Ascending aorta (tissue), 2 donors: ENCODE results near the gene ITGB3BP. TPM values are rescaled to one million over a fixed set of nuclear protein-coding genes. Genes with fewer than 3 reads are reported as not detected.

Experiments used
- DNase-seq, 2 donors: peaks; one replicate each; pipeline ENCODE4 v3.0.0-alpha.2; 2019; ENCODE audit warnings: low spot score in 2 of 2
- H3K27ac ChIP-seq, 2 donors: fragments of 200-600 bp; sonication (generic); one replicate each; pipeline ENCODE4 v1.5.1; 2016 to 2017; ENCODE audit warnings: mild to moderate bottlenecking in 1 of 2
- H3K27me3 ChIP-seq: fragments of 200-600 bp; sonication (generic); one replicate; pipeline ENCODE4 v1.5.1; 2017
- H3K36me3 ChIP-seq, 2 donors: fragments of 200-600 bp; sonication (generic); one replicate each; pipeline ENCODE4 v1.5.1; 2016
- H3K4me1 ChIP-seq, 2 donors: fragments of 200-600 bp; sonication (generic); one replicate each; pipeline ENCODE4 v1.5.1; 2016 to 2017; ENCODE audit warnings: mild to moderate bottlenecking in 1 of 2
- H3K4me3 ChIP-seq, 2 donors: fragments of 200-600 bp; sonication (generic); one replicate each; pipeline ENCODE4 v1.5.1; 2016 to 2017; ENCODE audit warnings: mild to moderate bottlenecking in 1 of 2
- H3K9me3 ChIP-seq, 2 donors: fragments of 200-600 bp; sonication (generic); one replicate each; pipeline ENCODE4 v1.5.1; 2016
- intact Hi-C: fragments of 100-400 bp; cut with DNase I; formaldehyde crosslinking; loops from one replicate; pipeline ENCODE4 v1.15.1; 2023
- total RNA-seq: library from RNA; depleted of rRNA; stranded (reverse); fragments of >200 nt; gene quantifications from one replicate; pipeline ENCODE4 v1.1.0, GENCODE V29; 2016
- TF ChIP-seq, protein P1 (sequence below), 3 experiments: fragments of 200-600 bp in 2 of 3; fragments of 450-650 bp in 1 of 3; sonication (generic) in 2 of 3; IDR thresholded peaks; one replicate each; pipeline ENCODE4 v1.5.1; 2016 to 2019; ENCODE audit warnings: antibody characterized with exemption in 3 of 3, mild to moderate bottlenecking in 1 of 3, moderate library complexity in 1 of 3

Gene ITGB3BP
- total RNA-seq, 1 donor from 2014 or later = 4.2 TPM

DNA sequence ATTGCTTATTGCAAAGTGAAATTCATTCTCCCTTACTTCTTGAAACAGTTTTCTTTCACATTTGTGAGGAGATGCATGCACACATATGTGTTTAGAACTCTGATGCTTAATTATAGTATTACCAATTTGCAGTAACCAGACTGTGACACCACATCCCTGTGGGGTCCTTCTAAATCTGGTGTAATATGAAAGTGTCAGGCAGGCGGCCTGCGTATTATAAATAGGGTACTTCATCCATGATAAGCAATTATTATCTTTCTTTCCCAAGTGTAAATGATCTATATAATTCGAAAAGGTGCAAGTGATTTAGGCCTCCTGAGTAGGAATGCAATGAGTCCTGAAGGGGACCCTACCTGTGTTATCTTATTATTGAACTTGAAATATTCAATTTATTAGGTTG is 1.2 kb upstream of the ITGB3BP start:
- intact Hi-C loops = no loop called here
- no peaks in the 10 kb centered on the region for H3K9me3 ChIP-seq
- peak overlapping the region; percentile 64 to 87 for H3K4me3 ChIP-seq
- peak overlapping the region in 1 of 2 donors; percentile 85 for H3K27ac ChIP-seq
- TF ChIP-seq, protein P1, sequence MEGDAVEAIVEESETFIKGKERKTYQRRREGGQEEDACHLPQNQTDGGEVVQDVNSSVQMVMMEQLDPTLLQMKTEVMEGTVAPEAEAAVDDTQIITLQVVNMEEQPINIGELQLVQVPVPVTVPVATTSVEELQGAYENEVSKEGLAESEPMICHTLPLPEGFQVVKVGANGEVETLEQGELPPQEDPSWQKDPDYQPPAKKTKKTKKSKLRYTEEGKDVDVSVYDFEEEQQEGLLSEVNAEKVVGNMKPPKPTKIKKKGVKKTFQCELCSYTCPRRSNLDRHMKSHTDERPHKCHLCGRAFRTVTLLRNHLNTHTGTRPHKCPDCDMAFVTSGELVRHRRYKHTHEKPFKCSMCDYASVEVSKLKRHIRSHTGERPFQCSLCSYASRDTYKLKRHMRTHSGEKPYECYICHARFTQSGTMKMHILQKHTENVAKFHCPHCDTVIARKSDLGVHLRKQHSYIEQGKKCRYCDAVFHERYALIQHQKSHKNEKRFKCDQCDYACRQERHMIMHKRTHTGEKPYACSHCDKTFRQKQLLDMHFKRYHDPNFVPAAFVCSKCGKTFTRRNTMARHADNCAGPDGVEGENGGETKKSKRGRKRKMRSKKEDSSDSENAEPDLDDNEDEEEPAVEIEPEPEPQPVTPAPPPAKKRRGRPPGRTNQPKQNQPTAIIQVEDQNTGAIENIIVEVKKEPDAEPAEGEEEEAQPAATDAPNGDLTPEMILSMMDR (IDR thresholded peaks at IDR 0.05) = no peak
- H3K4me1 ChIP-seq = peaks cover 2 to 12% of the 10 kb centered on the region in 2 donors
- no peaks in the 10 kb centered on the region for H3K27me3 ChIP-seq
- H3K36me3 ChIP-seq = peaks cover 0 to 7% of the 10 kb centered on the region in 2 donors
- no peak for DNase-seq

DNA sequence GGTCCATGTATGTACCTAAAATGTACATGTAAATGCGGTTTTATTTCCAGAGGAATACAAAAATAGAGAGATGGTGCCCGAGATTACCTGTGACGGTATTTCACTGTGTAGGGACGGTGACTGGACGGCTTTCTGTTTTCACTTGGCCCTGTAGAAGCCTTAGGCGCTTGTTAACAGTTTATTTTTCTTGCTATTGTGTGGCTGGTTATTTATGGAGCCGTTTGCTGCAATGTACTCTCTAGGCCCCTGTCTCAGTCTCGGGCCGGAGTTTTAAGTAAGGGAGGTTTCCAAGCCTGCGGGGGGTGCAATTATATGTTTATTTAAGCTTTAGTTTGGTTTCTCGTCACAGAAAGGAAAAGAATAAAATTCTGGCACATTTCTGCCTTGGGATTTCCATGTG is 713 bp upstream of the ITGB3BP start:
- intact Hi-C loops = no loop called here
- TF ChIP-seq, protein P1 (IDR thresholded peaks at IDR 0.05) = no peak

DNA sequence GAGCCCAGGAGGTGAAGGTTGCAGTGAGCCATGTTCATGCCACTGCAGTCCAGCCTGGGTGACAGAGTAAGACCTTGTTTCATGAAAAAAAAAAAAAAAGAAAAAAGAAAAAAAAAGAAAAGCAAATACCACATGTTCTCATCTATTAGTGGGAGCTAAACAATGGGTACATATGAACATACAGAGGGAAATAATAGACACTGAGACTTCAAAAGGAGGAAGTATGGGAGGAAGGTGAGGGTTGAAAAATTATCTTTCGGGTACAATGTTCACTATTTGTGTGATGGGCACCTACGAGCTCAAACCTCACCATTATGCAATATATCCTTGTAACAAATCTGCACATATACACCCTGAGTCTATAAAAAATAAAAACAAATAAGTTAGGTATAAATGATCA is 6.4 kb downstream of the ITGB3BP start:
- TF ChIP-seq, protein P1 (IDR thresholded peaks at IDR 0.05) = no peak
- Histone ChIP-seq H3K27me3 (no peaks in the 10 kb centered on the region), H3K9me3 (no peaks in the 10 kb centered on the region), H3K4me1 (no peaks in the 10 kb centered on the region), H3K4me3 (no peak overlapping the region), H3K36me3 (no peaks in the 10 kb centered on the region), H3K27ac (no peak overlapping the region)
- intact Hi-C loops = no loop called here
- no peak for DNase-seq

More for the DNA sequence above, 713 bp upstream of the ITGB3BP start:
- Histone ChIP-seq H3K36me3 (peaks cover 0 to 7% of the 10 kb centered on the region in 2 donors), H3K27ac (peak overlapping the region; percentile 85 to 92), H3K4me1 (peaks cover 2 to 12% of the 10 kb centered on the region in 2 donors), H3K9me3 (no peaks in the 10 kb centered on the region), H3K27me3 (no peaks in the 10 kb centered on the region), H3K4me3 (peak overlapping the region; percentile 64 to 87)
- DNase-seq = no peak

DNA sequence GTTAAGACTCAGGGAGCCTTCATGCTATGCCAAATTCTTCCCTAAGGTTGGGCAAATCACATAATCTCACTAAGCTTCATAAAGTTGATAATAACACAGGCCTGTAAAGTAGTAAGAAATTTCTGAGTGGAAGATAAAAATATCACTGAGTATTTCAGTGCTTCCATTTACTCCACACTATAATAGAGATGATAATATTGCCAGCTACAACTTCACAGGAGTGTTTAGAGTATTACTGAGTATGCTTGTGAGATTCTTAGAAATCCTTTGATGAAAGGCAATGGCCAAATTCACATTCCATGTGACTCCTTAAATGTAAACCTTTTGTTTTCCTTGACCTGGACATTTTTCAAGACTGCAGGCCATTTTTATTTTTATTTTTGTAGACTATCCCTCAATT is 10.4 kb downstream of the ITGB3BP start:
- Histone ChIP-seq H3K9me3 (no peaks in the 10 kb centered on the region), H3K27me3 (no peaks in the 10 kb centered on the region), H3K36me3 (peaks cover 0 to 4% of the 10 kb centered on the region in 2 donors), H3K27ac (no peak overlapping the region), H3K4me1 (no peaks in the 10 kb centered on the region), H3K4me3 (no peak overlapping the region)
- intact Hi-C loops = no loop called here
- TF ChIP-seq, protein P1 (IDR thresholded peaks at IDR 0.05) = no peak
- DNase-seq = no peak

DNA sequence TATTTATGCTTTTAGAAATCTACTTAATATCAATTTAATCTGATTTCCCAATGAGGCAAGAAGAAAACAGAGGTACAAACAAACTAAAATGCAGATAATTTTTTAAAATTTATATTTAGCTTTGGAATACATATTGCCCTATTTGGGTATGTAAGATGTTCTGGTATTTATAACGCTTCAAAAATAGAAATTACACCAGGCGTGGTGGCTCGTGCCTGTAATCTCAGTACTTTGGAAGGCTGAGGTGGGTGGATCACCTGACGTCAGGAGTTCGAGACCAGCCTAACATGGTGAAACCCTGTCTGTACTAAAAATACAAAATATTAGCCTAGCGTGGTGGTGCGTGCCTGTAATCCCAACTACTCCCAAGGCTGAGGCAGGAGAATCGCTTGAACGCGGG is 13.3 kb downstream of the ITGB3BP start:
- Histone ChIP-seq H3K27ac (no peak overlapping the region), H3K36me3 (peaks cover 0 to 5% of the 10 kb centered on the region in 2 donors), H3K4me1 (no peaks in the 10 kb centered on the region), H3K4me3 (no peak overlapping the region), H3K27me3 (no peaks in the 10 kb centered on the region), H3K9me3 (no peaks in the 10 kb centered on the region)
- intact Hi-C loops = no loop called here
- TF ChIP-seq, protein P1 (IDR thresholded peaks at IDR 0.05) = no peak
- no peak for DNase-seq

DNA sequence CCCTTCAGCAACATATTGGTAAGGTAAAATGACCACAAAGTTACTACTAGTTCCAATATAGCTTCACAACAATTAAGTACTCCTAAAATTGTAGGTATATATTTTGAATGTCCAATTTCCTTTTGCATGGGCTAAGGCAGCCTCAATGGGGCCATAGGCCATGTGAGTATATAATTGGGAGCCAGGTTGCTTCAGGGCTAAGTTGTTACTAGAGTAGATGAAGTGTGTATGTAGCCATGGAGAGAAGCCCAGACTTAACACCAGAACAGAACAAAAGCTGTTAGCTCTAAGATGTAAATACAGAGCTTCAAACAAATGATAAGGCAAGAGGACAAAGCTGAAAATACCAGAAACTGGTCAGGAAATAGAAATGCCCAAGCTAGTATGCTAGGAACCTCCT is 16.2 kb downstream of the ITGB3BP start:
- Histone ChIP-seq H3K27me3 (no peaks in the 10 kb centered on the region), H3K4me1 (no peaks in the 10 kb centered on the region), H3K27ac (no peak overlapping the region), H3K36me3 (peaks cover 0 to 5% of the 10 kb centered on the region in 2 donors), H3K9me3 (no peaks in the 10 kb centered on the region), H3K4me3 (no peak overlapping the region)
- TF ChIP-seq, protein P1 (IDR thresholded peaks at IDR 0.05) = no peak
- DNase-seq = no peak
- intact Hi-C loops = no loop called here
